ENCODE results near the gene NUDT8.
A peak's percentile ranks its signal among the peaks of the same experiment; 100 is the strongest.

The NUDT8 gene, protein sequence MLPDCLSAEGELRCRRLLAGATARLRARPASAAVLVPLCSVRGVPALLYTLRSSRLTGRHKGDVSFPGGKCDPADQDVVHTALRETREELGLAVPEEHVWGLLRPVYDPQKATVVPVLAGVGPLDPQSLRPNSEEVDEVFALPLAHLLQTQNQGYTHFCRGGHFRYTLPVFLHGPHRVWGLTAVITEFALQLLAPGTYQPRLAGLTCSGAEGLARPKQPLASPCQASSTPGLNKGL

DNA sequence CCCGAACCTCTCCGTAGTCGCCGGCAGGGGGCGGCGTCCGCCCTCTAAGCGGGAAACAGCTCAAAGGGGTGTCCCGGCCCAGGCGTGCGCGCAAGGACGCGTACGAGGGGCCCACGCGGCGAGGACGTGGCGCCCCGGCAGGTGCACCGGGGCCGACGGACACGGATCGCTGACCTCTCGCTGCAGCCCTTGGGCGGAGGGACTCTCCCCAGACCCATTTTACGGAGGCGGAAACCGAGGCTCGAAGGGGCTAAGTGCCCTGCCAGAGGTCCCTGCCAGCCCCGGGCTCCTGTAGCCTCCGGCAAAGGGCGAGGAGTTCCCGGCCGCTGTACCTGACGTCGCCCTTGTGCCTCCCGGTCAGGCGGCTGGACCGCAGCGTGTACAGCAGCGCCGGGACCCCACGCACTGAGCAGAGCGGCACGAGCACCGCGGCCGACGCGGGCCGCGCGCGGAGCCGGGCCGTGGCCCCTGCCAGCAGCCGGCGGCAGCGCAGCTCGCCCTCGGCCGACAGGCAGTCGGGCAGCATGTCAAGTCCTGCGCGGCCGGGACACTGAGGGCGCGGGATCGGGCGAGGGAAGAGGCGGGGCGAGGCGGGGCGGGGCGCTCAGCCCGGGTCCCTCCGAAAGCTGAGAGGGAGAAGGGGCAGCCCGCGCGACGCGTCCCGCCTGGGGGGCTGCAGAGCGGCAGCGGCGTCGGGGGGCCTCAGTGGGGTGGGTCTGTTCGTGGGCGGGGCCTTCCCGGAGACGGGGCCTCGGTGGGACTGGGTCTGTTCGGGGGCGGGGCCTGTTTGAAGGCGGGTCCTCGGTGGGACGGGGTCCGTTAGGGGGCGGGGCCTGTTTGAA is at the start of gene NUDT8:
NUDT8 (minus strand) TSS at position 552 of the 842 bp plus-strand sequence; CDS start at position 526, 26 bp downstream.
- DNase-seq (ENCODE audit: low spot score), result peak; percentile 82

DNA sequence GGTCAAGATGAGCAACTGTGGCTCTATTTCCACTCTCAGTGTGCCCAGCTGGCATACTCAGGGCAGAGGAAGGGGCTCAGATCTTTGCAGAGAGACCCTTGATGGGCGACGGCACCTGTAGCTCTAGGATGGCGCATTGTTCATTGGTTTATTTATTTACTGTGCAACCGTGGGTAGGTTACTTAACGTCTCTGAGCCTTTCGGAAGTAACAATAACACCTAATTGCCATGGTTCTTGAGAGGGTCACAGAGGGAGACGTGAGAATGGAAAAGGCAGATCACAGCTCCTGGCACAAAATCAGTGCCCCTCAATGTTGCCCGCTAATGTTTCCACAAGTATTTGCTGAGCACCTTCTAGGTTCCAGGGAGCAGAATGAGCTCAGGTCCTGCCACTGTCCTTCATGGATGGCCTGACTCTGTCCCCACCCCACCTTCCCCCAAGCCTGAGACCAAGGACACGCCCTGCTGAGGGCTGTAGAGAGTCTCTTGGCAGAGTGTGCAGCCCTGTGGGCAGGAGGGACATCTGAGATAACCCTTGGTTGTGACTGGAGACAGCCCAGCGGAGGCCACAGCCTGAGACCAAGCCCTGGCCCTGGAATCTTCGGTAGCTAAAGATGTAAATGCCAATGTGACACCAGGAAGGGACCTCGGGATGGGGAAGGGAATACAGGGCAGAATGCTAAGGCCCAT is 45.5 kb upstream of the NUDT8 start:
- DNase-seq (ENCODE audit: low spot score), result no peak

DNA sequence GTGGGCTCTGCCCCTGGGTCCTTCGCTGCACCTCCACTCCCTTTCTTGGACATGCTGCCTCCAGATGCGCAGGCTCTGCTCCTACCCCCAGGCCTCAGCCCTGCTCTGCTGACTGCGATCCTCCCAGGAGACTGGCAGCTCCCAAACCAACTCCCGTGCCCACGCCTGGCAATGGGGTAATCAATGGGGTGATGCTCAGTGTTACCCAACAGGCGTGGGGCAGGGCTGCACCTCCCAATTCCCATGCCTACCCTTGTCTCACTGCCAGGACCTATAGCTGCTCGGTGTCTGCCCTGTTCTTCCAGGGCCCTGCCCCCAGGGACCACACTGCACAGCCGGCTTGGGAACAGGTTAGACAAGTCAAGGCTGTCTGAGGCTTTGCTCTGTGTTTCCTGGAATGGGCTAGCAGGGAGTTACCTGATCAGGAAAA is 44.7 kb upstream of the NUDT8 start, which contains the start of gene ALDH3B2:
ALDH3B2 (minus strand) TSS at position 182 of the 430 bp plus-strand sequence. CDS start 7,688 bp downstream, outside the sequence.
- DNase-seq (ENCODE audit: low spot score), result no peak

DNA sequence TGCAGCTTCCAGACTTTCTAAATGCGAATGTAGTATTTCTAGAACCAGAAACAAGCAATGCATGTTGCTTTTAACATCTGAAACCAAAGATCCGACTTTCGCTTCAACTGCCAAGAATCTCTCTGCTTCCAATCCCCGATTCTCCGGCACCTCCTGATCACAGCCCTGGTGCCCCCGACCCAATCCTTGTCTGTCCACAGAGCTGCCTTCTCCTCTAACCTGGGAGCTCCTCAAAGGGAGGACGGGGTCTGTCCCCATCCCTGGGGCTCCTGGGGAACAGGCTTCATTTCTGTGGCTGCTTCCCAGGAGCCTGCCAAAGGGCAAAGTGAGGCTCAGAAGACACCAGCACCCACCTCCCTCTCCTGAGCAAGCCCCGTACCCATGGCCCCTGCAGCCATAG is 44.2 kb upstream of the NUDT8 start:
- DNase-seq (ENCODE audit: low spot score), result no peak

DNA sequence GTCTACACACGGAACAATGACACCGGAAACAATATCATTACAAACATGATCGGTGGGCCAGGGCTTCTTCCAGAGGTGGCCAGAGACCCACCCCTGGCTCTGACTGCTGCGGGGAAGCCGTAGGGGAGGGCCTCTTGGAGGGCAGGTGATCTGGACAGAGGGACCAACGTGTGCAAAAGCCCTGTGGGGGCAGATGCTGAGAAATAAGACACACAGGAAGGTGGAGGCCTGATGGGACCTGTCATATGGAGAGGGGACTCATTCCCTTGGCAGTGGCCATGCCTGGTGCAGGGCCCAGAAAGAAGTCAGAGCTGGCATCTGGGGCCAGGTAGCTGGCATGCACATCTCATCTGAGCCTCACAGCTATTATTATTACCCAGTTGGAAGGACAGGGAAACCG is 43.6 kb upstream of the NUDT8 start:
- DNase-seq (ENCODE audit: low spot score), result no peak

DNA sequence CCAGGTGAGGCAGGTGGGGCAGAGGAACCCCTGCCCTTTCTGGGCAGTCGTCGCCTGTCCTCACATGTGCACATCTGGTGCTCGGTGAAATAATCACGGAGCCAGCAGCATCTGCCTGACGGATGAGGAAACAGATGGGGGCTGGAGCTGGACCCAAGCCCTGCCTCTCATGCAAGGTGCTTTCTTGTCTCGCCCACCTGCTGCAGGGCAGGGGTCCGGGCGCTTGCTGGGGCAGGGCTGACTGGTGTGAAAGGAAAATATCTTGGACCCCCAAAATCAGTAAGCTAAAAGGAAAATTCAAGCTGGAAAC is 41.4 kb upstream of the NUDT8 start:
- DNase-seq (ENCODE audit: low spot score), result no peak

DNA sequence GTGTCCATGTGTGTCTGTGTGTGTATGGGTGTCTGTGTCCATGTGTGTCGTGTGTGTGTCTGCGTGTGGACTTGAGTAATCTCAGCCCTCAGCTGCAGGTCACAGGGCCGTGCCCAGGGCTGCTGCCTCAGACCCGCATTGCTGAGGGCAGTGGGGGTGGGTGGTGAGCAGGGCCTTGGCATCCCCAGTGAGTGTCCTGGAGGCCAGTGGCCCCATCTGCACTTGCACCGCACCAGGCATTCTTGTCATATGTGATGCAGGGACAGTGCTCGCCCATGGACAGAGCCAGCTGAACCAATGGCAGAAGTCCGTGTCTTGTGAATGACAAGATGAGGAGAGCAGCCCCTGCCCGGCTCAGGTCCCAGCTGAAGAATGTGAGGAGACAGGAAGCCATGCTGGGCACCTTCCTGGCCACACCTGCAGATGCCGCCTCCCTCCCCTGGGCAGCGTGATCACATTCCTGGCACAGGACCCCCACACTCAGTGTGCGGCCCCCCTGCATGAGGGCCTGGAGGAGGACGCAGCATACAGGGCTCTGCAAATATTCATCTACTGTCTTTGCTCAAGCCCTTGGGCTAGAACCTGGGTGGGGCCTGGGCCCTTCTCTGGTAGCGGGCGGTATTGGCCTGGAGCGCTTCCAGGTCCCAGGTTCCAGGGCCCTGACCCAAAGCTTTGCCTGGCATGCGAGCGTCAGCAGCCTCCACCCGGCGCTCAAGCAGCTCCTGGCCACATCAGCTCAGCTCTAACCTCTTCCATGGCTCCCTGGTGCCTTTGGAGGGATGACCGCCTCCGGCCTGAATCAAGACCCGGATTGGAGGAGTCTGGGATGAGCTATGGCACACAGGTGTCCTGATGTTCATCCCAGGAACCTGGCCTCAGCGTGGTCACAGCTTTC is 40.8 kb upstream of the NUDT8 start:
- no peak for DNase-seq (ENCODE audit: low spot score)

DNA sequence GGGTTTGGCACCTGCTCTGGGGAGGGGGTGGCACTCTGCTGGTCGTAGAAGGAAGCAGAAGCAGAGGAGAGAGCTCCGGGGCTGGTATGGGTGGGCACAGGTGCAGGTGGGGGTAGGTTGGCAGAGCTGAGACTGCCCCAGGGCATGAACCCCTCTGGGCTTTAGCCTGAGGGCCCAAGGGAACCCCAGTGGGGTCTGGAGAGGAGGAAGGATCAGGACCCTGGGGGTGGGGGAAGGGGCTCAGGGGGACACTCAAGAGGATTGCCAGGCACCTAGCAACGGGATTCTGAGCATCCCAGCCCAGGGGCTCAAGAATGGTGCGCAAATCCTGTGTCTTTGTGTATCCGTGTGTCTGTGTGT is 38.4 kb upstream of the NUDT8 start:
- no peak for DNase-seq (ENCODE audit: low spot score)

DNA sequence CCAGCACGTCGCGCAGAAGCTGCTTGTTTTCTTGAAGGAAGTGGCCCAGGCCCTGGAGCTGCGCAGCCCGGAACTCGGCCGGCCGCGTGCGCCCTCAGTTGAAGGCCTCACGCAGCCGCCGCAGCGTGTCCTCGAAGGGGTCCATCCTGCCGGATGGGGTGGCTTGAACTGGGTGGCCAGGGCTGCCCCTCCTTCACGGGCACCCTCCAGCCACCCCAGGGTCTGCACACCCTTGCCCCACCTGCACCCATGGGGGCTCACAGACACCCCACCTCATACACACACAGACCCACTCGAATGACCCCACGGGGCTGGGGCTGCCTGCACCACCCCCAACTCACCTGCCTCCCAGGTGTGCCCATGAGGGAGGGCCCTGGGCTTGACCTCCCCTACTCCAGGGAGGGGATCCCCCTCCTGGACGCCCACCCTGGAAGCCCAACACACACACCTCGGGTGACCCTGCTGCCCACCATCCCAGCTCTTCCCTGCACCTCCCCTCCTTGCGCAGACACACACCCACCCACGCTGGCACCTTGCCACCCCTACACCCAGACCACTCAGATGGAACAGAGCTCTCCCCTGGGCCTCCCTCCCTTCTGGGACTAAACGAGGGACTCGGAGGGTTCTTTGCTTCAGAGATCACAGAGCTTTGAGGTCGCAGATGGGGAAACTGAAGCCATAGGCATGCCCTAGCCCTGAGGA is 37.9 kb upstream of the NUDT8 start:
- DNase-seq (ENCODE audit: low spot score), result no peak

DNA sequence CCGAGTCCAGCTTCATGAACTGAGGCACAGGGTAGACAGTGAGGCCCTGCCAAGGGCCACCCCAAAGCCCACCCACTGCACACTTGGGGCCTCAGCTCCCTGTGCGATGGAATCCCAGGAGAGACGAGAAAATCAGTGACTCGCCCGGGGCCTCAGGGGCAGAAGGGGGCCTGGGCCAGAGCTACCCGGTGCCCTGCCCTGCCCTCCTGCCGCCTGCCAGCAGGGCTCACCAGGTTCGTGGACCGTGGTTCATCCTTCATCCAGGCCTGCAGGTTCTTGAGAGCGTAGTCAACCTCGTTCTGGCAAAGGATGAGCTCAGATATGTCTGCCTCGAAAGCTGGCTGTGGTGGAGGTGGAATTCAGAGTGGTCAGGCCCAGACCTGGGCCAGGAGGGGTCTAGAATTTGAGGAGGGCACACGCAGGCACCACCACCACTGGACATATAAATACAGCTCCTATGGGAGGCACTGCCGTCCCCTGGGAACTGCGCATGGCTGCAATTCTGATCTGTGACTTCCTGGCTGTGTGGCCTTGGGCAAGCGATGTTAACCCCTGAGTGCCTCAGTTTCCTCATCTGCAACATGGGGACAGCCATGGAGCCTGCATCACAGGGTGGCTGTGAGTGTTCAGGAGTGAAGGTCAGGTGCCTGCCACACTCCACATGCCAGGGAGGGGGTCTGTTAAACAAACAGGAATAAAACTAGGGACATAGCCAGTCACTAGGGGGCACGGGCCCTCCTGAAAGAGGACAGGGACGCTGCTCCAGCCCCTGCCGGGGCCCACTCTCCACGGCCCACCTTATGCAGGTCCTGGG is 37.1 kb upstream of the NUDT8 start:
- no peak for DNase-seq (ENCODE audit: low spot score)

DNA sequence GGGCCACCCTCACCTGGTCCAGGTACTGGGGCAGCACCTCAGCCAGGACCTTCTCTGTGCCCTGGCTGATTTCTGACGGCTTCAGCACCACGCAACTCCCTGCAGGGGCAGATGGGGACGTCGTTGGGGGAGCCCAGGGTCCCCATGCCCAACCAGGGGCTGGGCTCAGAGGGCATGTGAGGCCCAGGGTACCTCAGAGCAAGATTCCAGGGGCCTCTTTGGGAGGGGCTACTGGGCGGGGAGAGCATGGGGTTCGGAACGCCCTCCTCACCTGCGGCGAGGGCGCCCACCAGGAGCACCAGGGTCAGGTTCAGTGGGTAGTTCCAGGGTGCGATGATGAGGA is 36.5 kb upstream of the NUDT8 start:
- DNase-seq (ENCODE audit: low spot score), result no peak

DNA sequence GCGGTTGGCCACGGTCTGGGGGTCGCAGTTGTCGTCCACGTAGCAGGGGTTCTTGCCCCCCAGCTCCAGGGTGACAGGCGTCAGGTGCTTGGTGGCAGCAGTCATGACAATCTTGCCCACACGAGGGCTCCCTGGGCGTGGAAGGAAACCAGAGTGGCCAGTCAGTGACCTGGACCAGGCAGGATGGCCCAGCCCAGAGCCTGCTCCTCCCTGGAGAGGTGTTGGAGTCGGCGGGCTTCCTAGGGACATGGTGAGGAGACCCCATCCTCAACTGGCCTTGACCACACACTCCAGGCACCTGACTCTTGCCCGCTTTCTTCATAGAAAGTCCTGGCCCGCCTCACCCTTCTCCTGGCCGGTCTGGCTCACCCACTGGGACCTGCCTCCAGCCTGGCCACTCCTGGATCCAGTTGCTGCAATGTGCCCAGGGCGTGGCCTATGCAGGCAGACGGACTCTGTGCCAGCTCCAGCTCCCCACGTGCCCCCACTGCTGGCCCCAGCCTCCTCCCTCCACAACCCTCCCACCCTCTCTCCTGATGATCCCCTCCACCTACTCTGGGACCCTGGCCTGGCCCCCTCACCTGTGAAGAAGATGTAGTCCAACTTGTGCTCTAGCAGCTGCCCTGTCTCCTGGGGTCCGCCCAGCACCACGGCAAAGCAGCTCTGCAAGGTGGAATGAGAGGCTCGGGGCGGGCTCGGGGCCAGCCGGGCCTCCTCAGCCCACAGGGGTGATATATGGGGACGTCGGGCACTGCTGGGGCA is 36.0 kb upstream of the NUDT8 start:
- no peak for DNase-seq (ENCODE audit: low spot score)

DNA sequence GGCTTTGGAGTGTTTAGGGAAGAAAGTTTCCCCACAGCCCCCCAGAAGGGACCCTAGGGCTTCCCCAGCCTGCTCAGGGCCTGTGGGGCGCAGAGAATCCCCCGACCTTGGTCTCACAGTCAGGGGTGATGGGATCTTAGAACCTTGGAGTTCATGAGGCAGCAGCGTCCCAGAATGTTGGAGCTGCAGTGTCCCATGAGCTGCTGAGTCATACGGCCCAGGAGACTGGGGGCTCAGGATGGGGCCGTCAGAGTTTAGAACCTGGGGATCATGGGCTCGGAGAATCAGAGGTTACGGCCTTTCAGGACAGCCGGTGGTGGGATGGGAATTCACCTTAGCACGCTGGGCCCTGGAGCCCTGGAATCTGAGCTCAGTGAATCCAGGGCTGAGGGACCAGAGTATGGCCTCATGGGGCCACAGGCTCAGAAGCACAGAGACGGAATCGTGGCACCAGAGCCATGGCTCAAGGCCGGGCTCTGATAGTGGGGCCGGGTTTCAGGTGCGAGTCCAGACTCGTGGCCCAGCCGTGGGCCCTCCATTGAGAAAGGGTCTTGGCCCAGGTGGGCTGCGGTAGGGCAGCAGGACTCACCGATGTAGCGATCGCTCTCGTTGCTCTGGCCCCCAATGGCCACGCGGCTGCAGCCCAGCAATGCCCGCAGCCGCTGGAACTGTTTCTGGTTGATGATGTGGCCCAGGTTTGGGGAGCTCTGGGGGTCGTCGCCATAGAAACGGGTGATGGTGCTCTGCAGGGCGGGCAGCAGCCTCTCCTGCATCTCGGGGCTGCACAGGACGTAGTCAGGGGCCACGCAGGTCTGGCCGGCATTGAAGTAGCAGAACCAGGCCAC is 35.2 kb upstream of the NUDT8 start:
- DNase-seq (ENCODE audit: low spot score), result no peak

DNA sequence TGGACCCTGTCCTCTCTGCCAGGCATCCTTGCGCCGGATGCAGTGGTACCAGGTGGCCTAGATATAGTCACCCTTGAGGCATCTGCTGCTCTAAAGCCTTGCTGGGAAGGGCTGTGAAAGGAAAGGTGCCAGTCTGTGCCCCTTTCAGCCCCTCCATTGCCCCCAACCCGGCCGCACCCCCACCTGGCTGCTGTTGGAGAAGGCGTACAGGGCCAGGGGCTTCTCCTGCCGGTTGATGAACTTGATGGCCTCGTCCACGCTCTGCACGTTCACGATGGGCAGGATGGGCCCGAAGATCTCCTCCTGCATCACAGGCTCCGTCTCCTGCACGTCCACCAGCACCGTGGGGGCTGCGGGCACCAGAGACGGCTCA is 34.5 kb upstream of the NUDT8 start:
- no peak for DNase-seq (ENCODE audit: low spot score)

DNA sequence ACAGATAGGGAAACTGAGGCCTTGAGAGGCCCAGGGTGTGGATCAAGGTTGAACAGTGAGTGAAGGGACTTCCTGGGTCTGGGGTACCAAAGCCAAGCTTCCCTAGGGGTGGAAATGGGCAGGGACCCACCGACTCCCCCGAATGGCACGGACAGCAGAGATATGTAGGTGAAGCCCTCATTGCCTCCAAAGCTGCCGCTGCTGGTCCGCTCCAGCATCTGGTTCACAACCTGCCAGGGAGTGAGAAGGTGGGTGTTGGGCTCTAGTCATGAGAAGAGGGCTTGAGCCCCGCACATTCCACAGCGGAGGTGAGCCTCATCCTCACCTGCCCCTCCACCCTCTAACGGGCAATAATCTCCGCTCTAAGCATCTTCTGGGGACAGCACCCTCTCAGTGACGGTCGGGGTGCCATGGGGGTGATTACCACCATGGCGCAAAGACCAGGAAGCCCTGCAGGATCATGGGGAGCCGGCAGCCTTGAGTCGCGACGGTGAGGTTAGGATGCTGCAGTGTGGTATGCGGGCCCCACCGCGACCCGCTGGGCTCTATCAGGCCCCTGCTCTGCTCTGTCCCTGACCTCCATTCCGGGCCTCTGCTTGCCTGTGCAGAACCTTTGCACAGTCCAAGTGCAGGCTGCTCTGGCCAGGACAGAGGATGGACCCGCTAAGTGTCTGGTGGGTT is 33.9 kb upstream of the NUDT8 start:
- DNase-seq (ENCODE audit: low spot score), result no peak

DNA sequence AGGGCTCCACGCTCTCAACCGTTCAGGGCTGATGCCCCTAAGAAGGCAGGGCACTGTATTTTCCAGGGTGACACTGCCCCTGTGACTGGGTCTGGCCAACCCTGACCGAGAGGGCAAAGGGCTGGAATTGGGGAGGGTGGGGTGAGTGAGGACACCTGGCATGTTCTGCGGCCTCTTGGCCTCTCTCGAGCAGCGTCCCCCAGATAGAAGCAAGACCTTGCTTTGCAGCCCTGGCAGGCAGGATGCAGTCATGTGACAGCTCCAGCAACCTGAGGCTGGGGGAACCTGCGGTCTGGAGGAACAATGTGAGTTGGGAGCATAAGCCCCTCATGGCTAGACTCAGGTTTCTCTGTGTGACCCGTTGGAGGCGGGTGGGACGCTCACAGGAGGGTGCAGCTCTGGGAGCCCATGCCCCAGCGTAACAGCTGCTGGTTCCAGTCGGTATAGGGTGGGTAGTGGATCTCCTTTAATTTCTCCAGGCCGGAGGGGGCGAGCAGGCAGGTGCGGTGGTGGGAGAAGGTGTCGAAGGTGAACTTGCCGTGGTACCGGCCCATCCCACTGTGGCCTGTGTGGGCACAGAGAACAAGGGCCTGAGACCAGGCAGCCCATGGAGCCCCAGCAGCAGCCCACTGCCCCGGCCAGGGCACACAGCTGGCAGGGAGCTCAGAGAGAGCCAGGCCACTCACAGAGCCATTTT is 33.2 kb upstream of the NUDT8 start:
- no peak for DNase-seq (ENCODE audit: low spot score)

DNA sequence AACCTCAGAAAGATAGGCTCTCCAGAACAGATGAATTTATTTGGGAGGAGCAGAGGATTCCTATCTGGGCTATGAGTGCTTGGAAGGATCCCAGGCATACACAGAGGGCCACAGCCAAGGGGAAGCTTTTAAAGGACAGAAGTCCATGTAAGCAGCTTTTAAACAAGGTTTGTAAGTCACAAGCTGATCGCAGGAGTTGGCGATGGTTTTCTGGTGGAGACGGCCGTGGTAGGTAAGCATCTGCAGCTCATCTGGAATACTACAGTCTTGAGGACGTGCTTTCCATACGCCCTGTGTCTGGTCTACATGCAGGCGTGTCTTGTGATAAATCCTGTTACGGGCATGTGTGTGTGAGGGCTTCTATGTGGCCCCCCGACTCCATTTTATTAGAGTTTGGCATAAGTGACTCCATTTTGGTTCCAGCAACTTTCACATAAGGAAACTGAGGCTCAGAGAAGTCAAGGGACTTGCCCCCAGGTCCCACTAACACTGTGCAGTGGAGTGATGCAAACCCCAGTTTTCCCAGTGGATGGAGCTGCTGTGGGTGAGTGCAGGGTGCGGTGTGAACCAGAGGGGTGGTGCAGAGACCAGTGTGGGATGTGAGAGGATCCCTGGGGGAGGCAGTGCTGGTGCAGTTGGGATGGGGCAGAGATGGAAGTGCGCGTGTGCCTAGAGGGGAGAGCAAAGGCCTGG is 32.6 kb upstream of the NUDT8 start:
- DNase-seq (ENCODE audit: low spot score), result no peak

Data from hematopoietic multipotent progenitor cell treated with erythropoietin and hydrocortisone succinate and interleukin-3 and kit ligand, for 15 days (in vitro differentiated cells).